NCI-H1694 (cell line): ENCODE results near the gene MACROD2.

ENCODE experiments used
- DNase-seq: peaks from one replicate; lab custom pipeline; 2025; lab: John Stamatoyannopoulos, UW

Gene MACROD2

DNA sequence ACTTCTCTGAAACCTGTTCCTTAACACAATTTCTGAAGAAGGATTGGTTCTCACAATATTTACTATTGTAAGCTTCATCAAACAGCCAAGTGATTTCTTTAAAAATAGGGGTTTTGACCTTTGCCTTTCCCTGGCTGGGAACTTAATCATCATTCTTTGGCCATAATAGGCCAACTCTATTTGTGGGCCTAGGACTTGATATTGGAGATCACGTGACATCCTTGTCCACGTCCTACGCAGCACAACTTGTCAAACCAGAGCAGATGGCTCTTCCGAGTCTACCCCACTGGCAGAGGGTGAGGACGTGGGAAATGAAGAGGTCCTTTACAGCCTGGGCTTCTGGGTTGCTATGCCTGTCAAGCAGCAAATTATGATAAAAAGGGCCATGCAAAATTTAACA is 1547.3 kb downstream of the MACROD2 start:
- no peak for DNase-seq

DNA sequence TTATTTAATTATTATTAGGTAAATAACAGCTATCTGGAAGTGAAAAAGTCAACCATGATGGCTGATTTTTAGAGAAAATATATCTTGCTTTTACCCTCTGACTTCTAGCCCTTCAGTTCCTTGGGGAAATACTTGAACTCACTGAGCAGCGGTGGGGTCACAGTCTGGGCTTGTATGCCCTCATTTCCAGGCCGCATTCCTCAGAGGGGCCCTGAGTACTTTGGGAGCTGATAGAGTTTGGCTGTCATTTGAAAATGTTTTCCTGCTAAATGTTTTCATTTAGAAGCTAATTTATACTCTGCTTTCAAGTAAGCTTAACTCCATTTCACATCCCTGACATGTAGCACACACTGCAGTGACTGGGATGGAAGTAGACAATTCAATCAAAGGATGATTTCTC is 1549.4 kb downstream of the MACROD2 start:
- DNase-seq = no peak

DNA sequence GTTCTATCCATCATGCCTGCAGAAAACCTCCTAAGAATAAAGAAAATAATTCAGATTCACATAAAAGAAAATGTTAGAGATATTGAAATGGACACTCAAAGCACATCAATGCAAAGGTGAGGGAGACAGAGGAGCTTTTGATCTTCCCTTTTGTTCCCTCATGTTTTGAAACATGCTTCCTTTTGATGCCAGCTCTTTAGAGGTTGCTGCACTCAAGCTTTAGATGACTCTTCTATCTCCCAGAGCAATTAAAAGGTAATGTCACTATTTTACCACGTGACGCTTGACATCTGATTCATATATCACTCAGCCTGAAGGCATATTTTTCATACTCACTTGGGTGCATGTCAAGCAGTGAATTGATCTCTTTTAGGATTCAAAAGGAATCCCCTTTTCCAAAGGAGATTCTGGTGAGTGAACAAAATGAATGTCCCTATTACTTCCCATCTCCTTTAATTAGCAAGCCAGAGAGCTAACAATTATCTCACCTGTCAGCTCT is 1551.3 kb downstream of the MACROD2 start:
- no peak for DNase-seq

DNA sequence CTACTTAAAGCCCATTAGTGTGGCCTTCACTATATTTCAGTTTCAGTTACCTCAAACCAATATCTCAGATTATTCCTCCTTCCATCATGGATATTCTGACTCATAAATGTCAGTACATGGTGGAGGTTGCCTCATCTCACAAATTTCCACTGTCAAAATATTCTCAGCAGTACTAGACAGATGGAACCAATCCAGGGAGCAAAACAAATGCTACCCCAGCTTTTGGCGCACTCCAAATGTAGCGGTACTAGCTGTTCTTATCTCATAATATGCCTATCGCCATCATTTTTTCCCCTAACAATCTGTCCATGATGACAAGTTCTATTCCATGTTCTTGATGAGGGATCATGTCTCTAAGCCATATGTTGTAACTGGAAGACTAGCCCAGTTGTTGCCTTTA is 1551.8 kb downstream of the MACROD2 start:
- DNase-seq = peak; percentile 2

DNA sequence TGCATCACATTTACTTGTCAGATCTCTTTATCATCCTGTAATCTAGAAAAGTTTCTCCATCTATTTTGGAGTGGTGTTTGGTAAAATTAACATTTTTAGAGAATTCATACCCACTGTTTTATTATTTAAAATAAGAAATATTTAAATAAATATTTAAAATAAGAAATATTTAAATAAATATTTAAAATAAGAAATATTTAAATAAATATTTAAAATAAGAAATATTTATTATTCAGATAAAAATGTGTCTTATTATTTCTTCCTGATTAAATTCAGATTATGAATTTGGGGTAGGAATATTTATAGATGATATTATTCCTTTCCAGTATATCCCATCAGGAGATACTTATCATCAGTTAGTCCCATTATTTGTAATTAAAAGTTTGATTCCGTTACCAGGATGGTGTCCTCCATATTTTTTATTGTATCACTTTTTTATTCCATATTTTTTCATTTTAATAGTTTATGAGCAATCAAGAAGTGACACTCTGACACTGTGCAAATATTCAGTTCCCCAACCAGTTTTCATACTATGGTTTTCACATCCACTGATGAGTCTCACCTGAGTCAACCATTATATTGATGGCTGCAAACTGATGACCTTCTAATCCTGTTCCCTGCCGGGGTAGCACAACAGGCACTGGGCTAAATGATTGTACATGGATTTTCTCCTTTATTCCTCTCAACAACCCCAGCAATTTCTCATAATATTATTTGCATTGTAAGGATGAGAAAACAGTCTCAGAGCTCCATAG is 1555.0 kb downstream of the MACROD2 start:
- DNase-seq = no peak

DNA sequence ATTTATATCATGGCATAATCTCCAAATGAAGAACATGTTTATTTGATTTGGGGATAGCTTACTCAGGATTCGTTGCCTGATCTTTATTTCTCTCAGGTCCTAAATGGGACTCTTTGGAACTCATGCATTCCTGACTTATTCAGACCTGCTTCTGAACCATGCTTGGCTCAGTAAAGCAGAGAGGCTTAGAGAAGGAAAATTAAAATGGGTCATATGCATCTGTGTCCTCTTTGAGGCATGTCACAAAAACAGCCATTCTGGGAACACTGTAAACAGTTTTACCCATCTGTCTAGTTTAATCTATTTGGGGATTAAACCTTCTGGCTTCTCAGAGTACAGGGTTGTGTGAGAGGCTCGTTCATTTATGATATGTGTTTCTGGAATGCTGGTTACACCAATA is 1560.6 kb downstream of the MACROD2 start:
- peak; percentile 28 for DNase-seq

DNA sequence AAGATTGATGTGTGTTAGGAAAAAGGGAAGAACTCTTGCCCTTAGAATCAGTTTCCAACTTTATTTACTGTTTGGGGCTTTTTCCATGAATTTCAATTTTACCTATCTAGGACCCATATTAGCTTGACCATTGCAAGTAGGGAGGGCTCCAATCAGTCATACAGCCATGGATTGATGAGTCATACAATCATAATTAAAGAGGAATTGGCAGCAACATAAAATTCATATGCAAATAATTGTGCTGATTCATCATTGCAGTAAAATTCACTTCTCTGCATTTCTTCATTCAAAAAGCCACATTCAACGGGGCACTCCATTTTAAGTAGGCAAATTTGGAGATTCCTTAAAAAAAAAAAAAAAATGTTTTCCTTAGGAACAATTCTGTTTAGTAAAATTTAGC is 1561.6 kb downstream of the MACROD2 start:
- no peak for DNase-seq

DNA sequence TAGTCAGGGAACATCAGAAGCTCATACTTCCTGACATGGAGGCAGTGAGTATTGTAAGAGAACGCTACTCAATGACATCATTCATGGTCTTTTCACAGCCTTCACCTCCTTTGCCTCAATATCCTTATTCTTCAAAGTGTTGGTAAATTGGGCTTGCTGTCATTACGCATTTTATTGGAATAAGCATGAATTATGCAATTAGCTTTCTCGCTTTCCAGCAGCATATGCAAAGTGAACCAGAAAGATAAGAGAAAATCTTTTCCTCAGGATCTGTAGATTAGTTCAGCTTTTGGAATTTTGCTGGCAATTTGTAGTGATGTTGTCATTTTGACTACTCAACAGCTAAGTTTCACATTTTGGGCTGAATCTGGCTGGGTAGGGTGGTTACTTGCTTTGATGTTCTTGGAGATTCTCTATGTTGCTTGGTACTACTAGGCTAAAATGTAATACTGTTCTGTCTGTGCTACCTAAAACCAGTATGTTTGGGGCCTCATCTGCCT is 1565.8 kb downstream of the MACROD2 start:
- no peak for DNase-seq

DNA sequence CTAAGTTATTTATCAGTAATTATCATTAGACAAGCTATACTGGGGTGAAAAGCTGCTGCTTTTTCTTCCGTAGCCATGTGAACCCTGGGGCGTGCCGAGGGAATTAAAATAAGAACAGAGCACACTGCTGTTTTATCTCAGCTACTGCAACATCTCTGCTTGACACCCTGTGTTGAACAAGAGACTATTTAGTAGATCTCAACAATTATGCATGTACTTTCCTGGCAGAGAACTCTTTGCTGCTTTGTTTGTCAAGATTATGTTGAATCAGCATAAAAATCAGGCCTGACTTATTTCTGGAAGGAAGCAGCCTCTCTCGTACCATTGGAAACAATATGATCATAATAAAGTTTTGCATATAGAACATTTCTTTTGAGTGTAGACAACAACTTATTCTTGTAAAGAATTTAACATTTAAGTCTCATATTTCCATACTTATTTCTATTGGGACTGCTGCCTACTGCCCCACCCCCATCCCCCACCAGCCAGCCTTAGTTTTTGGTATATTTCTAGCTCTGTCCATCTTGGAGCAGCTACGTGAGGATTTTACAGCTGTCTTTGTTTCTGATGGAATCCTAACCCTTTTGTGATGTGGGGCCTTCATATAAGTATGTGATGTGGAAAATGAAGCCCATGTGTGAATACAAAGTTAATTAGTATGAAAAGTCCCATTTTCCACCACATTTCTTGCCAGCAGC is 1566.5 kb downstream of the MACROD2 start:
- DNase-seq = no peak

DNA sequence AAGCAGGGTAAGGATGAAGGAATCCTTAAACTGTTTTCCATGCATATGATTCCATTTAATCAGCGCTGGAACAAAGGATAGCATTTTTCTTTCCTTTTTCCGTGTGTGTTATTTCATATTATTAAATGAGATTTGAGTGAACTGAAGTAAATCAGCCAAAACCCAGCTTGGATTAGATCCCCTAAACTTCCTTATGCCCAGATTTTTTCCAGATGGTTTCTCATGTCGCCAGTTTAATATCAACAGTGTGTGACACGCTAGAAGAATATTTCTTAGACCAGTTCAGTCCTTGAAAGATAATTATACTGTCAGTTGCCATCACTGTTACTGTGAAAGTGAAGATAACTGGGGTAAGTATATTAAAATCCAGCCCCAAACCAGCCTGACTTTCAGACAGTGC is 1568.5 kb downstream of the MACROD2 start:
- no peak for DNase-seq

DNA sequence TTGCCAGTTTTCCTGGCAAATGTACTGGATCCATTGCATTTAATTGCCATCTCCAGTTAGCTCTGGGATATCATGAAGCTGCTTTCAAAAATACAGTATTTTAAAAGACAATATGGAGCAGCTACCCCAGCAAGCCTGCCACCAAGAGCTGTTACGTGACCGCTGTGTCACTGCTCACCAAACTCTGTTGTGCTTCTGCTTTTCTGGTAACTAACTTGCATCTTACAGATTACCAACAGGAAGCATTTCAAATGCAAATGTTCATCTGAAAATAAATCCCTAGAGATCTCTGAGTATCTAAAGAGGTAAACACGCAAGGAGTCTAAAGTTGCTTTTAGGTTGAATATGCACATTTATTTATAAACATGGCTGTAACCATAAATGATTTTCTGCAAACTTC is 1569.7 kb downstream of the MACROD2 start:
- no peak for DNase-seq

DNA sequence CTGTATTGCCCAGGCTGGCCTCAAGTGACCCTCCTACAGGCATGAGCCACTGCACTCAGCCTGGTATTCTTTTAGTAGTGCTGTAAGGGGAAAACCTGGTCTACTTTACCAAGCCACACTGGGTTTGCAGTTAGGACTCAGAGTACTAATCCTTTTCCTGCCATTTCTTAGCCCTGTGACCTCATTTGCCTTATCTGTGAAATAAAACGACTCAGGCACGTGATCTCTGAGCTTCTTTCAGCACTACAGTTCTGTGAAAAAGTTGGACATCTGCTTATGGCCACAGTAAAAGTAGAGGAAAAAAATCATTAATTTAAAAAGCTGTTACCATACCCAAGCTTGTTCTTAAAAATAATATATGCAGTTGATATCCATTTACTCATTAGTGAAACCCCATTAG is 1570.5 kb downstream of the MACROD2 start:
- no peak for DNase-seq

DNA sequence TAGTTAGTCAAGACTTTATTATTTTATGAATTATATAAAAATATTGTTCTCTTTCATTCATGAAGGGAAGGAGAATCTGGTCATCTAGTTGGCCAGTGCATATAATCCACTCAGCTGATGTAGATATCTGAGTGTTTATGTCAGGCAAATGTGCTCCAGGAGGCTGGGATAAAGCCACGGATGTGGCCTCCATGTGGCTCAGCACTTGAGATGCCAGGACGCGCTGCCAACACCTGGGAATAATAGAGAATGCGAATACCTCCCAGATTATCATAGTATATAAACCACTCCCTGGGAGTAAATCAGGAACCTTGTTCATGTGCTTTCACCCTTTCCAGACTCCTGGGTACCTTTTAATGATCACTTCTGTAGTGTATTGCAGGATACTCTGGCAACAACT is 1571.9 kb downstream of the MACROD2 start:
- no peak for DNase-seq

DNA sequence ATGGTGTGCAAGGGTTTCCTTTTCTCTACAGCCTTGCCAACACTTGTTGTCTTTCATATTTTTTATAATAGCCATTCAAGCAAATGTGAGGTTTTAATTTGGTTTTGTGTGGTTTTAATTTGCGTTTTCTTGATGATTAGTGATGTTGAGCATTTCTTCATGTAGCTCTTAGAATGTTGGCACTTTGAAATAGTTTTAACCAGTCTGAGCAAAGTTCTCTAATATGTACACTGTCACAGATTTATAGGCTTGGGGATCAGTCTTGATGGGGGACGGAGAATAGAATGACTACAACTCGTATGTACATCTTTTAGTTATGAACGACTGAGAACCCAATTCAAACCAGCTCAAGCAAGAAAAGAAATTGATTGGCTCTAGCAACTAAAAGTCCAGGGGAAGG is 1574.8 kb downstream of the MACROD2 start:
- no peak for DNase-seq

DNA sequence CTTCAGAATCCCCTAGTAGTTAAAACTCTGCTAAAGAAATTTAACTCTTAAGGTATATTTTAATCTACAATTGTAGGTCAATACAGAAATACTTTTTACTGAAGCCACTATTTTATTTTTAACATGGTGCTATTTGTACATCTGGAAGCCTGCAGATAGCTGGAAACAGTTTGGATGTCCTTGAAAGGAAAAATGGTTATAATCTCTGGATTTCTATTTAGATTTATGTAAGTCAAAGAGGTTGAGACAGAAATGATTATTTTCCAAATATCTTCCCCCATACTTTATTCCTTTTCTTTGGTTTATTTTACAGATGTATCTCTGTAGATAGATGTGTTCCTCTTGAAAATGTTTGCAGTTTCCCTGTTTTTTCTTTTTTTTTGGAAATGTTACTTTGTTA is 1575.7 kb downstream of the MACROD2 start:
- DNase-seq = no peak

DNA sequence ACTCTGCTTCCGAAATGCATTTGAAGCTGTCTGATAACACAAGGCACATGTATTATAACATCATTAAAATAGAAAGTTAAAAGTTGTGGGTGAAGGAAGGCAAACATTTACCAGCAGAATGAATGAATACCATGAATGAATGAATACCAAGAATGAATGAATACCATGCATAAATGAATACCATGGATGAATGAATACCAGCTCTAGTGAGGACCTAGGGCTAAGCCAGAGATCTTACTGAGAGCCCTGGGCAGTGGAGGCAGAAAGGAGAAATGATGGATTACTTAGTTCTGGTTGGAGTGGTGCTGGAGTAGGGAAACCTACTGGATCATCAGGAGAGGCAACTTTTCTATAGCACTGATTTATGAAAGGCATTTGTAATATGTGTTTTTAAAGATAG is 1579.9 kb downstream of the MACROD2 start:
- no peak for DNase-seq

DNA sequence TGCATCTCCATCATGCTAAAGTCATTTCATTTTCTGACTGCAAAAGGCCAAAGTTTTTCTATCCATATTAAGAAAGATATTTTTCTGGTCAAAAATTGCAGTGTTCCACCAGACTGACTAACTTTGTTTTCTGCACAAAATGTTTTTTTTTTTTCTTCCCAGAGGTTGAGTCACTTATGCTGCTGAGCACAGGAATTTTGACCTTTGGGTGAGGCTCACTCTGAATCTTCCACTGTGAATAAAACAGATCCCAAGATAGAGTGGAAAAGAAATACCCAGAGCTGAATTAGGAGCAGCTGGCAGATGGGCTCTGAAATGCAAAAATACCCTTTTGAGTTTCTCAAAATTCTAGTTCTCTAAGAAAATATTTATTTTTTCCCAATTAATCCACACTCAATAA is 1581.1 kb downstream of the MACROD2 start:
- DNase-seq = no peak

DNA sequence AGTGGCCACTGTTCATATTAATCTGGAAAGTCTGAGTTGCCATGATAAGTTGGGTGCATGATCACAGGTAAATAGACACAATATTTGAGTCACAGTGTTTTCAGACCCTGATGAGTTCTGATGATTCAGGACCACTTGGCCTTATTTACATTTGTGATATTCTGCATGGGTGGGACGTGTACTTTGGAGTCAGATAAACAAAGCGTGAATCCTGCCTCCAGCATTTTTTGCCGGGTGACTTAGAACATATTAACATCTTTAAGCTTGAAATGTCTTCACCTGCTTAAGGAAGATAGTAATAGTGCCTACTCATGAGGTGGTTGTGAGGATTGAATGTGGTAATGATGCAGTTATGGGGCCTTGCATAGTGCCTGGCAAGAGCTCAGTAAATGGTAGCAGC is 1582.8 kb downstream of the MACROD2 start:
- DNase-seq = no peak

DNA sequence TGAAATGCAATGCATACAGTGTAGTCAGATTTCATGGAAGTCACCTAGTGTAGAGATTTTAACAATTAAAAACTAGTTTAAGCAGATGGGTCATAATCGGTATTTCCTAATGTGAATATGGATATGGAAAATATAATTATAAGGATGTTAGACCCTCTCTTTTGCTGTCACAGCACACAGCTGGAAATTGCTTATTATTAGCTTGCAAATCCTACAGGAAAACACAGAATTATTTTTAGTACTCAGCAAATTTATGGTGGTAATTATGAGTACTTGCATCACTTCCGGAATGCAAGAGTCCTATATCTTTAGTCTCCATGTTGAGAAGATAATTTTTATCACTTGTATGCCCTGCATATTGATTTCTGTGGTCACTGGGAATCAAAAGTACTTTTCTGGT is 1584.4 kb downstream of the MACROD2 start:
- no peak for DNase-seq

DNA sequence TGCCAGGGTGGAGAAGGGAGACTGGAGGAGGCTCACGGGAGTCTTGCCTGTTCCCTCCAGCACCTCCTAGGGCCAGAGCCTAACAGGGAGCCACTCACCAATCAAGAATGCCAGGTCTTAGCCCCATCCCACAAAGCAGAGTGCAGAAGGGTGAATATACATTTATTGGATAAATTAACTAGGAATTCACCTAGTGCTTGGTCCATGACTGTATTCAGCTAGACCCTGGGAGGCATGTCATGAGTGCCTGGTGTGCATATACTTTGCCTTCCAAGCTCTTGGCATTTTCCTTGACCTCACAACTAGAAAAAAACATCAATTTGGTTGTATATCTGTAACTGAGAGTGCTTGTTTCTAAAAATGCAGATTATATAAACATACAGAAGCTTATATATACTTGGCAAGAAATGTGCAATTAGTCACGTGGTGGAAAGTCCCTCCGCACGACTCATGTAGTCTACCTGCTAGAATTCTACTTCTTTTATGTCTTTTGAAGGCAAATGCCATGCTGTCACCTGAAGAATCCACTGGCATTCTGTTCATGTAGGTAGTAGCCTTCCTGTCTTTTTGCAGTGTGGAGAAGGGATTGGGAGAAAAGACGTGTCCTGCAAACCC is 1586.9 kb downstream of the MACROD2 start:
- no peak for DNase-seq

DNA sequence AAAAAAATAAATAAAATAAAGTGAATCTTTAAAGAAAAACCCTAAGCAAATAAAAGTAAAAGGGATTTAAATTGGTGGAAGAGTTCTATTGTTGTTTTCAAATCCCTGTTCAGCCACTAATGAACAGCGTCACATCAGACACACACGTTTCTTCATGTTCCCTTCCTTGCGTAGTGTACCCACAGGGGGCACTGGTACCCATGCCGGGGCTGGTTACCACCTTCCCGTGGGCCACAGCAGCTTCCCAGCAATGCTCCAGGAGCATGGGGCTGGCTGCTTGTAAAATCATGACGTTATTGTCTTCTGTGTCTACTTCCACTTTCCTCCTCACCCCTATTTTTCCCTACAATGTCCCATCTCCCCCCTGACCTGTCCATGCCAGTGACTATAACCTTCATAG is 1589.2 kb downstream of the MACROD2 start:
- no peak for DNase-seq

DNA sequence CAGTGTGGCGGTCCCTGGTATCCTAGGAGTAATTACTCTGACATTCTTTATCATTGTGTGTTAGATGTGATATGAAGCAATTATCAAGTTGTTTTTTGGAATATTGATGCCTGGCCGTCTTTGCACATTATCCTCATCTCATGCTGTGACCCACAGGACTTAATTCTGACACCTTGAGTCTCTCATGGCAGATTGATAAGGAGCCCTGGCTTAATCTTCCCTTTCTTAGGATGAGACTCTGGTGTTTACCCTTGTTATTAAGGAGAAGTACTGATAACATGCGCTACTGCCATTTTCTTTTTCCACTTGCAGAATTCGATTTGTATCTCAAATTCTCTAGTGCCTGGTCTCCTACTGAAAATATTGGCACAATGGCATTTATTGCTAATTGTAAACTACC is 1597.8 kb downstream of the MACROD2 start:
- DNase-seq = no peak

DNA sequence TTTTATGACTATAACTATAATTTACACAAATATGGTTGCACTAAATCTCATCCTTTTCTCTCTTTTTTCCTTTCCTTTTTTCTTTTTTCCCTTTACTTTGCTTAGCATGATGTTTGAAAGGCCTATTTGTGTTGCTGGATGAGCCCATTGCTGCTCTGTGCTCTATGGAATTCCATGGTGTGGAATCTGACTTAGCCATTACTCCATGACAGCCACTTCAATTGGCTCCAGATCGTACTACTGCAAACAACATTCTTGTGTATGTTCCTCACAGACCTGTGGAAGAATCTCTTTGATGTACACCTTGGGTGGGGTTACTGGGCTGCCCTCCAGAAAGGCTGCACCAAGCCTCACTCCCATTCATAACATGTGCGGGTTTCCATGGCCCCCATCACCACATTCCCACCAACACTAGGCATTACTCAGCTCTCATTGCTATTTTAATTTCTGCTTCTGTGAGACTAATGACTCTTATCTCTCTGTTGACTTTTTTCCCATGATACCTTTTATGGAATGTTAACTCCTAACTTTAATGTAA is 1598.9 kb downstream of the MACROD2 start:
- no peak for DNase-seq
